Pancreas (tissue), 10 donors: ENCODE results near the gene PTCH2. TPM values are rescaled to one million over a fixed set of nuclear protein-coding genes. Genes with fewer than 3 reads are reported as not detected.

Source experiments
- ATAC-seq, 4 donors: fragments of 200-7000 bp; cut with Tn5 transposase; one replicate each; pipeline versions ENCODE4 v1.8.0 to v1.9.1; 2020; ENCODE audit warnings: mild to moderate bottlenecking in 4 of 4, moderate library complexity in 4 of 4
- DNase-seq, 6 donors: peaks; one replicate each; pipeline ENCODE4 v3.0.0-alpha.2; 2020
- FAIRE-seq: peaks from 2 replicates; lab custom pipeline; 2012; peaks lifted over from hg19 to GRCh38; lab: Jason Lieb, UNC
- H3K27ac ChIP-seq, 4 donors: fragments of 200-600 bp; sonication (generic); 1 replicate in 3 of 4; 2 replicates in 1 of 4; pipeline versions ENCODE4 v1.5.0 to v1.8.0; 2020
- H3K27me3 ChIP-seq, 4 donors: fragments of 200-600 bp; one replicate each; pipeline ENCODE4 v1.8.0; 2021
- H3K36me3 ChIP-seq, 3 donors: fragments of 200-600 bp; sonication (generic) in 1 of 3; one replicate each; pipeline versions ENCODE4 v1.5.0 to v1.8.0; 2020 to 2021
- H3K4me1 ChIP-seq, 3 donors: fragments of 200-600 bp; one replicate each; pipeline ENCODE4 v1.8.0; 2021
- H3K4me3 ChIP-seq, 4 donors: fragments of 200-600 bp; sonication (generic) in 2 of 4; one replicate each; pipeline versions ENCODE4 v1.5.0 to v1.8.0; 2020 to 2021
- H3K9me3 ChIP-seq, 4 donors: fragments of 200-600 bp; one replicate each; pipeline ENCODE4 v1.8.0; 2021
- WGBS, 2 donors: extraction: QIAGEN DNeasy Blood & Tissue Kit; methylation state at CpG; one replicate each; pipeline ENCODE4 v1.1.7; 2013; 5-methylcytosine and 5-hydroxymethylcytosine counted together
- intact Hi-C, 3 donors: fragments of 100-400 bp; cut with DNase I; formaldehyde crosslinking; loops; one replicate each; pipeline versions ENCODE4 v1.11.1 to v1.14.2; 2022
- polyA plus RNA-seq, 2 donors: library from polyadenylated mRNA; stranded (reverse); fragments of 200-250 nt; gene quantifications; one replicate each; pipeline ENCODE4 v1.2.3, GENCODE V29; 2013
- total RNA-seq, 6 donors: library from RNA; stranded (reverse); fragmentation: NEBNext Ultra II Directional in 4 of 6; extraction: Animal tissue kit (Norgen Biotek cat#: 25700) in 4 of 6; gene quantifications; one replicate each; pipeline versions ENCODE4 v1.2.1 to v1.2.4, GENCODE V29; 2021 to 2023
- TF ChIP-seq, protein P1 (sequence below), 4 donors: fragments of 200-600 bp; sonication (generic) in 3 of 4; IDR thresholded peaks; one replicate each; pipeline versions ENCODE4 v1.5.0 to v1.8.0; 2021; ENCODE audit warnings: antibody characterized with exemption in 4 of 4
- donor health status: healthy with polysubstance abuse.
- donor health status: DM: no; HTN: no; CAD: no; lungs with moderate emphysema.
- donor health status: DM: no; HTN: no; CAD: no.
- donor health status: control.
- donor health status: control.
- donor health status: Bipolar disorder and iron deficiency.
- donor health status: DM: yes; HTN: yes; CAD: no.
- donor health status: DM: no; HTN: no; CAD: no.
- donor health status: DM: no; HTN: no; CAD: no.
- donor health status: DM: yes; HTN: yes; CAD: no.

PTCH2 gene
- total and polyA plus RNA-seq, 8 donors = 0.16 to 1.8 (median 0.38) TPM

DNA sequence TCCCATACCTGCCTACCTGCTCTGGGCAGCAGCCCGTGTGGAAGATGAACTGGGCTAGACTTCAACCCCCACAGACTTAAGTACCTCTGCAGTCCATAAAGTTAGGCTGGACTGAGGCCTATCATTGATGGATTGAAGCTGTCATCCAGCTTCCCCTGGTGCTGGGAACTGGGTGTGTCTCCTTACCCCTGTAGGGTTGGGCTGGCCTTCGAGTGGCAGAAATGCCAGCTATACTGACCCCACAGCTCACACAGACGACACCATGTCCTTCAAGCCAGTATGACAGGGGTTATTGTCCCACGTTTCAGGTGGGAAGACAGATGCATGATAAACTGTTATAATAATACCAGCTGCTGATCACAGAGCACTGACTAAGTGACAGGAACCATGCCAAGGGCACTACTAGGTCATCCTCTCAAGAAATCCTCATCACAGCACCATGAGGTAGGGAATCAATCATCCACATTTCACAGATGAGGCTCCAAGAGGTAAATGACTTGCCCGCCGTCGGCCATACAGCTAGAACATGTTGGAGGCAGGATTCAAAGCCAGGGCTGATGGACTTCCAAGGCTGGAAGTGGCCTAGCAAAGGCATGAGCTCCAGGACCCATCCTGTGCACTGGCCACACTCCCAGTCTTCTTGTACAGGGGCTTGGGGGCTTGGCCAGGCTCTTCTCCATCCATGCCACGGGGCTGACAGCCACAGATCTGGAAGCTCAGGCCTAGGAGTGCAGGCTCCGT is 54.8 kb downstream of the PTCH2 start, which contains the start of gene BEST4:
TSS of gene BEST4 (minus strand) at position 51 of the 741 bp plus-strand sequence. CDS start 465 bp downstream, outside the sequence.
- ATAC-seq (no peak), DNase-seq (no peak), FAIRE-seq (no peak)
- H3K27me3 ChIP-seq = no peaks in the 10 kb centered on the region
- H3K4me3 ChIP-seq = no peak within 1 kb of the TSS
- no peaks in the 10 kb centered on the region for H3K36me3 ChIP-seq
- H3K4me1 ChIP-seq = peaks cover 0 to 10% (median 0%) of the 10 kb centered on the region in 3 donors
- 78% methylated on average over 9 of the region's 9 CpGs for WGBS, 2 donors
- TF ChIP-seq, protein P1, sequence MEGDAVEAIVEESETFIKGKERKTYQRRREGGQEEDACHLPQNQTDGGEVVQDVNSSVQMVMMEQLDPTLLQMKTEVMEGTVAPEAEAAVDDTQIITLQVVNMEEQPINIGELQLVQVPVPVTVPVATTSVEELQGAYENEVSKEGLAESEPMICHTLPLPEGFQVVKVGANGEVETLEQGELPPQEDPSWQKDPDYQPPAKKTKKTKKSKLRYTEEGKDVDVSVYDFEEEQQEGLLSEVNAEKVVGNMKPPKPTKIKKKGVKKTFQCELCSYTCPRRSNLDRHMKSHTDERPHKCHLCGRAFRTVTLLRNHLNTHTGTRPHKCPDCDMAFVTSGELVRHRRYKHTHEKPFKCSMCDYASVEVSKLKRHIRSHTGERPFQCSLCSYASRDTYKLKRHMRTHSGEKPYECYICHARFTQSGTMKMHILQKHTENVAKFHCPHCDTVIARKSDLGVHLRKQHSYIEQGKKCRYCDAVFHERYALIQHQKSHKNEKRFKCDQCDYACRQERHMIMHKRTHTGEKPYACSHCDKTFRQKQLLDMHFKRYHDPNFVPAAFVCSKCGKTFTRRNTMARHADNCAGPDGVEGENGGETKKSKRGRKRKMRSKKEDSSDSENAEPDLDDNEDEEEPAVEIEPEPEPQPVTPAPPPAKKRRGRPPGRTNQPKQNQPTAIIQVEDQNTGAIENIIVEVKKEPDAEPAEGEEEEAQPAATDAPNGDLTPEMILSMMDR (IDR thresholded peaks at IDR 0.05) = no peak
- intact Hi-C loops = loop anchor here in 1 of 3 donors (5.0 kb wide), 2 partner anchors 54 to 224 kb away; partner anchors contain the start of genes HECTD3, PTCH2 and UROD
- H3K9me3 ChIP-seq = no peaks in the 10 kb centered on the region
- H3K27ac ChIP-seq = no peak within 1 kb of the TSS

GRCh38 chr1:44787506-44787905 is 55.5 kb downstream of the PTCH2 start:
- Histone ChIP-seq H3K36me3 (no peaks in the 10 kb centered on the region), H3K4me3 (no peak overlapping the region), H3K27me3 (no peaks in the 10 kb centered on the region), H3K9me3 (no peaks in the 10 kb centered on the region), H3K27ac (no peak overlapping the region), H3K4me1 (peaks cover 0 to 10% (median 0%) of the 10 kb centered on the region in 3 donors)
- FAIRE-seq = no peak
- 94 to 95% methylated on average over 10 of the region's 10 CpGs for WGBS, 2 donors
- TF ChIP-seq, protein P1 (IDR thresholded peaks at IDR 0.05) = no peak
- peak in 2 of 6 donors; percentile 12 to 55 for DNase-seq
- intact Hi-C loops = loop anchor here in 1 of 3 donors (5.0 kb wide), 2 partner anchors 55 to 225 kb away; partner anchors contain the start of genes HECTD3, PTCH2 and UROD
- no peak for ATAC-seq

DNA sequence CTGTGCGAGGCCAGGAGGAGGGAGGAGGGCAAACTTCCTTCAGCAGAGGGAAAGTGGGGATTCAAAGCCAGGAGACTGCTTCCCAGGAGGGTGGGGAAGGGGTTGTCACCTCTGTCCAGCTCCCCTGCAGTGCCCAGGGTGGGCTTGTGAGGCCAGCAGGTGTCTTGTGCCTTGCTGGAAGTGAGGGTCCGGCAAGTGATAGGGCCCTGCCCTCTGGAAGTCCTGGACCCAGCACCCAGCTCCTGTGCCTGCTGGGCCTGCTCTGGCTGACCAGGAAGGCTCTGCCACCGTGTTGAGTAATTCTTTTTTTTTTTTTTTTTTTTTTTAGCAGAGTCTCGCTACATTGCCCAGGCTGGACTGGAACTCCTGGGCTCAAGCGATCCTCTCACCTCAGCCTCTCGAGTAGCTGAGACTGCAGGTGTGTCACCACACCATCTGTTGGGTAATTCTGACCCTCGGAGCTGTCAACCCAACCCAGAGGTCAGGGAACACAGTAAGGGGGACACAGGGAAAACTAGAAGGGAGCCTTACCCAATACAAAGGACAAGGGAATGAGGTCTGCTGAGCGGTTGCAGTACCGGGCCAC is 56.1 kb downstream of the PTCH2 start:
- TF ChIP-seq, protein P1 (IDR thresholded peaks at IDR 0.05) = no peak
- Histone ChIP-seq H3K9me3 (no peaks in the 10 kb centered on the region), H3K27me3 (no peaks in the 10 kb centered on the region), H3K4me3 (peak overlapping the region in 2 of 4 donors; percentile 44 to 53), H3K36me3 (no peaks in the 10 kb centered on the region), H3K4me1 (peaks cover 0 to 10% (median 0%) of the 10 kb centered on the region in 3 donors), H3K27ac (peak overlapping the region in 3 of 4 donors; percentile 43 to 61 (median 54))
- peak in 2 of 6 donors; percentile 27 to 62 for DNase-seq
- ATAC-seq = no peak
- intact Hi-C loops = loop anchor here in 1 of 3 donors (5.0 kb wide), 2 partner anchors 55 to 225 kb away; partner anchors contain the start of genes HECTD3, PTCH2 and UROD
- FAIRE-seq = no peak
- 83 to 87% methylated on average over 9 of the region's 9 CpGs for WGBS, 2 donors

DNA sequence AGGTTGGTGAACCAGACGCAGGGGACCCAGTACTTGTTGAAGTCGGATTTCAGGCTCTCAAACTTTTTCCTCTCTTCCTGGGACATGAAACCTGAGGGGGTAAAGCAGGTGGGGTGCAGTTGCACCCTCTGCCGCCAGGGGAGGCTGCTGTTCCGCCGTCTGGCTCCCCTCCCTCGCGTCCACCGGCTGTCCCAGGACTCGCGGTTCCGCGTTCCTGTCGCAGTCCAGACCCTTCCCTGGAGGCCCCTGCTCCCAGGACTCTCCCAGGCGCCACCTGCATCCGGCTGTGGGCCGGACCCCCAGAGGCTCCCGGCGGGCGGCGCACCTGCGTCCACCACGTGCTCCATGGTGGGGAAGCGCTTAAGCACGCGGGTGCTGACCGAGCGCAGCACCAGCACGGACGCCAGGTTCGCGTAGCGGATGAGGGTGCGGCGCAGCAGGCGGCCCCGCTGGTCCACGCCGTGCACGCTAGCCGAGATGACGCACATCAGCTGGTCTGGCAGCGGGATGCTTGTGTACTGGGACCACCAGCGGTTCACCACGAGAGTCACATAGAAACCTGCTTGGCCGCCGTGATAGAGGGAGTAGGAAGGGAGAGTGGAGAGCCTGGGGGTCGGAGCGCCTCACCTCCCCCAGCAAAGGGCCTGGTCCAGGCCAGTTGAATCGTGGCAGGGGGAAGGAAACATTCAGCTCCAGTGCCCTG is 56.8 kb downstream of the PTCH2 start:
- peak overlapping the region; percentile 10 to 53 (median 39) for H3K4me3 ChIP-seq
- no peaks in the 10 kb centered on the region for H3K36me3 ChIP-seq
- 7 to 10% methylated on average over 43 to 49 of the region's 49 CpGs for WGBS, 2 donors
- H3K27ac ChIP-seq = peak overlapping the region; percentile 43 to 61 (median 52)
- ATAC-seq = peak; percentile 82 to 92 (median 88)
- intact Hi-C loops = loop anchor here in 1 of 3 donors (5.0 kb wide), 2 partner anchors 56 to 226 kb away; partner anchors contain the start of genes HECTD3, PTCH2 and UROD
- TF ChIP-seq, protein P1 (IDR thresholded peaks at IDR 0.05) = peak; percentile 96 to 100 (median 99)
- DNase-seq = peak; percentile 70 to 94 (median 86)
- no peaks in the 10 kb centered on the region for H3K27me3 ChIP-seq
- no peaks in the 10 kb centered on the region for H3K9me3 ChIP-seq
- no peak for FAIRE-seq
- peaks cover 0 to 10% (median 0%) of the 10 kb centered on the region in 3 donors for H3K4me1 ChIP-seq
